ENCODE results near the gene SRR.

- TF ChIP-seq CTCF (IDR thresholded peaks at IDR 0.05) (no peak), POLR2A (IDR thresholded peaks at IDR 0.05) (no peak), POLR2AphosphoS5 (IDR thresholded peaks at IDR 0.05) (no peak), EP300 (IDR thresholded peaks at IDR 0.05) (no peak)
These were observed 20.0 kb downstream of the SRR start for GRCh38 chr17:2323629-2324314.
